NB4 (cell line): Measurements from ENCODE around the gene VANGL1.

Experiments
- CTCF ChIP-seq: IDR thresholded peaks from one replicate; pipeline ENCODE4 v1.5.1; 2012; ENCODE audit warnings: low read depth, low read length
- MAX ChIP-seq: IDR thresholded peaks from 2 replicates; pipeline ENCODE4 v1.6.1; 2011; ENCODE audit warnings: low read depth, low read length
- POLR2A ChIP-seq: IDR thresholded peaks from 2 replicates; pipeline ENCODE4 v1.6.1; 2011; ENCODE audit warnings: mild to moderate bottlenecking; ENCODE audit not compliant: insufficient read length; ENCODE audit errors: extremely low read depth

GRCh38 chr1:115652236-115652788 lies 10.5 kb downstream of the VANGL1 start:
- no peak for TF ChIP-seq CTCF
- TF ChIP-seq POLR2A, result no peak
- no peak for TF ChIP-seq MAX
